ENCODE data around the gene ST8SIA5. TPM values are rescaled to one million over a fixed set of nuclear protein-coding genes. Genes with fewer than 3 reads are reported as not detected.
A peak's percentile ranks its signal among the peaks of the same experiment; 100 is the strongest.

ST8SIA5 gene
- total RNA-seq, 1 experiment from 2014 or later, result 0.48 TPM

DNA sequence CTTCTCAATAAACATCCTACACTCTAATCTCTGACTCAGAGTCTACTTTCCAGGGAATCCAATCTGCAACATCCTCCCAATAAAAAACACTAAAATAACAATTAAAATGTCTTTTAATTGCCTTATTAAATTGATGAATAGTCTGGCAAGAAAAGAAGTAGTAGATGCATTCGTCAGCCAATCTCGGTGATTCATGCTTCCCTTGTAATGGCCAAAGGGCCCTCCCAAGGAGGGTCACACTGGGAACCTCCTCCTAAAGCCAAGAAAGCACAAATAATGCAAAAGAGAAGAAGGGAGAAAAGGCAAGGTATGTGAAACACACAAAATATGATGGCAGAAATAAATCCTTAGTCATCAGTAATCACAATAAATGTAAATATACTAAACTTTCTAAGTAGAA lies 16.8 kb downstream of the ST8SIA5 start:
- no peak for DNase-seq (ENCODE audit: low spot score)

DNA sequence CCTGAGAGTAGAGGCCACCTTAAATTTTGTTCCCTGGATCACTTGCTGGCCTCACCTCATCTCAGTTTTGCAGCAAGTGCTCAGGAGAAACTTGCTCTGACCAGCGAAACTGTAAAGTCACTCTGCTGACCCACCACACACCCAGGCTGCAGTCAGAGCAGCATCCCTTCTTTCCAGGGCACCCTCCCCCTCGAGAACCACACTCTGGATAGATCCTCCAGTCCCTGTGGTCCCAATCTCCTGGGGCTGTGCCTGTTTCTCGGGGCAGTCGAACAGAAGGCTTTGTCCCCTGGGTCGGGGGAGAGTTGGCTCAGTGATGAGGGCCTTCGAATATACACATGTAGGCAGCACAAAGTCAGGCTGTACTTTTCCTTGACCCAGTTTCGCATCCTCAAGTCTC lies 18.4 kb downstream of the ST8SIA5 start:
- DNase-seq (ENCODE audit: low spot score), result no peak

DNA sequence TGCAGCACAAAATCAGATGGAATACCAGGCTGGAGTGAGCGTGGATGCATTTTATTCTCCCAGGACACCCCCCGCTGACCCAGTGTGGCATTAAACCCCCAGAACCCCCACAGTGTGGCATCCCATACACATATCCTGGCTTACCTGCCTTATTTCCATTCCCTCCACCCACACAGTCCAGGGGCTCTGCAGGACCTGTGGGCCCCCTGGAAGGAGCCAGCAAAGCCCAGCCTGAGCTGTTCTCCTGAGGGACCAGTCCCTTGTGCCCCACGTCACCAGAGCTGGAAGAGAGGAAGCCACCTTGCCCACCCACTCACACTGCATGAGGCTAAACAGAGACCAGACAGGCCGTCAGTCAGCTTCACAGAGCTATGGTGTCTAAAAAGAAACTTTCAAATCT lies 20.1 kb downstream of the ST8SIA5 start:
- no peak for DNase-seq (ENCODE audit: low spot score)

DNA sequence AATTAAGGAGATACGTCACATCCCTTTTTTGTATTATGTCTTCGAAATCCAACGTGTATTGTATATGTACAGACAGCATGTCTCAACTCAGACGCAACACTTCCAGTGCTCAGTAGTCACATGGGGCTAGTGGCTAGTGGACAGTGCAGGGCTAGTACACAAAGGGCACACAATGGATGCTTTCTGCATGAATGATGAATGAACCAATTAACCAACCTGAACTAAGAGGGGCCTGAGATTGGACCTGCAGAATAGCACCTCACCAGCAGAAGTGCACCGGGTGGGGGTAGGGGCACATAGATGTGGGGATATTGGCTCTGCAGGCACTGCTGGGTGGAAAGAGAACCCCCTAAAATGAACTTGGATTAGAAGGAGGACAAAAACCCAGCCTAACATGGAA lies 20.7 kb downstream of the ST8SIA5 start:
- DNase-seq (ENCODE audit: low spot score), result no peak

DNA sequence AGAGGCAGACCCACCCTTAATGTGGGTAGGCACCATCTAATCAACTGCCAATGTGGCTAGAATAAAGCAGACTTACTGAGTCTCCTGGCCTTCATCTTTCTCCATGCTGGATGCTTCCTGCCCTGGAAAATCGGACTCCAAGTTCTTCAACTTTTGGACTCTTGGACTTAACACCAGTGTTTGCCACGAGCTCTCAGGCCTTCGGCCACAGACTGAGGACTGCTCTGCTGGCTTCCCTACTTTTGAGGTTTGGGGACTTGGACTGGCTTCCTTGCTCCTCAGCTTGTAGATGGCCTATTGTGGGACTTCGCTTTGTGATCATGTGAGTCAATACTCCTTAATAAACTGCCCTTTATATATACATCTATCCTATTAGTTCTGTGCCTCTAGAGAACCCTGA lies 21.9 kb downstream of the ST8SIA5 start:
- no peak for DNase-seq (ENCODE audit: low spot score)

DNA sequence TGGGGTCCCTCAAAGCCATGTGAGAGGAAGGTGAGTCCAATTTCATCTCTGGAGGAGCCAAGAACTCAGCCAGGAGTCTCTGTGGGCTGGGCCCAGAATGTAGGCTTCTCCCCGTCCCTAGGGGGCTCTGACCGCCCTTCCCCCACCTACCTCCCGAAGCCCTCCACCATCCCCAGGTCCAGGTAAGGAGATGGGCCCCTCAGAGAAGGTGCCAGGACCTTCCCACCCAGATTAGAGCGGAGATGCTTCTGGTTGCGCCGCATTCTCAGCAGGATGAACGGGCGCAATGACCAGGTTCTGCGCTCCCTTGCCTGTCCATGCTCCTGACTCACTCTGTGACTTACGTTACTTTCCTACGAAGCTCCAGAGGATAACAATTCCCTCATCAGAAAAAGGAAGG lies 23.0 kb downstream of the ST8SIA5 start:
- DNase-seq (ENCODE audit: low spot score), result no peak

DNA sequence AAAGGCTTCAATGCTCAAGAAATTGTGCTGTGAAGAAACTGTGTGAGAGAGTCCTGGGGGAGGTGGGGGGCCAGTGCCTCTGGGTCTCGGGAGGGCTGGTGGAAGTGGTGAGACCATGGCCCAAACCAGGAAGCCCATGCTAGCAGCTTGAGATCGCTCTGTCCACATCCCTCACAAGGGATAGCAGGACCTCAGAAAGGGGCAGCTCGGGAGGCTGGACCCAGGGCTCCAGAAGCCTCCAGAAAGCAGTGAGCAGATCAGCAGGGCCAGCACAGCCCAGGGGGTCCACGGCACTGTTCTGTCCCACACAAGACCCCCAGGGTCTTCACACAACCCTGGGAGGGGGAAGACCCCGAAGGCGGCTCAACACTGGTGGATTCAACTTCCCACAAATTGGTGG lies 24.1 kb downstream of the ST8SIA5 start:
- DNase-seq (ENCODE audit: low spot score), result no peak

DNA sequence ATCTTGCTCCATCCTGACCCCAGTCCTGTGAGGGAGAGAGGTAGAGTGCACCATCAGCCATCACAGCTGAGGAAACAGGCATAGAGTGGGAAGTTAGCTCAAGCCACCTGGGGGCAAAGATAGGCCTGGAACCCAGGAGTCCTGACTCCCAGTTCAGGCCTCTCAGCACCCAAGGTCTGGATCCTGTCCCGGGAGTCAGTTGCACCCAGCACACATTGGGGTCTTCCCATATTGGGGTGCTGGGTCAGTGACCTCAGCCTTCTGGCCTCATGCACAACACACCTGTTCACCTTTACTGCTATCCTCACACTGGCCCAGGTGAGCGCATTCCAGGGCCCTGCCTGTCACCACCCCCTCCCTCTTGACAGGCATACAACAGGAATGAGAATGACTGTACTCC lies 24.7 kb downstream of the ST8SIA5 start:
- DNase-seq (ENCODE audit: low spot score), result no peak

DNA sequence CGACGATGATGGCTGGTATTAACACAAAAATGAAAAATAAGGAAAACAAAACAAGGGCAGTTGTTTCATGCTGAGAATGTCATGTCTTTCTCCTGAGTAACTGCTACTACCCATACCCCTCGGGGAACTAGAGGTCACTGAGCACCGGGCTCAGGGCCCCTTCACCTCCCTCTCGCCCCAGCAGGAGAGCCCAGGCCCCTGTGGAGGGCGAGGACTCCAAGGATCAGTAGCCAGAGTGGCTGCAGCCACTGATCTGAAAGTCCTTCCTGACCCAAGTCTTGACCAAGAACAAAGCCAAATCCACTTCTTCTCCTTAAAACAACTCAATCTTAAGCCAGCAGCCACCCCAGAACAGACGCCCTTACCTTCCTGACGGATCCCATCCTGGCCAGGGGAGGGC lies 25.5 kb downstream of the ST8SIA5 start:
- DNase-seq (ENCODE audit: low spot score), result no peak

DNA sequence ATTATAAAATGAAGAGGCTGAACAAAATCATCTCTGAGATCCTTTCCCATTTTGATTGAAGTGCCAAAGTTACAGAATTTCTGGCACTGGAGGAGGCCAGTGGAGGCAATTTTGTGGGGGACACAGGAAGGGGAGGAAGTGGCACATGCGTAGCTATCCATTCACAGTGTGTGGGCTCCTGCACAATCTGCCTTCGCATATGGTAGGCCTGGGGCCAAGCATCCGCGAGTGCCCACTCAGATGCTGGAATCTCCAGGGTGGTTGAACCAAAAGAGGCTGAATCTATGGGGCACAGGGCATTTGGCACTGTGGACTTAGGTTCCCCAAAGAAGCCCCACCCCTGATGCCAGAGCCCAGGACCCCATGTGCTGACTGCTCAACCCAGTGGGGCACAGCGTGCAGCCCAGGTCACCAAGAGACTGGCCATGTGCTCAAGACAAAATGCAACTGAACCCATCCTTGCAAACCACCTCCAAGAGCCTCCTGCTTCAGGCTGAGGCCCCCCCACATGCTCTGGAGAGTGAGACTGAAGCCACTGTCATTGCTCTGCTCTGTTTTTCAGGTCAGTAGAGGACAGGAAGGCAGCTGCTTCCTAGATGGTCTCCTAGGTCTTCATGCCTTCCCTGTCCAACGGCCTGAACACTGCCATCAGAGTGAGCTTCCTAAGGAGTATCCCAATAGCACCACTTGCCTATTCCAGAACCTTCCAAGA lies 28.5 kb downstream of the ST8SIA5 start:
- no peak for DNase-seq (ENCODE audit: low spot score)

DNA sequence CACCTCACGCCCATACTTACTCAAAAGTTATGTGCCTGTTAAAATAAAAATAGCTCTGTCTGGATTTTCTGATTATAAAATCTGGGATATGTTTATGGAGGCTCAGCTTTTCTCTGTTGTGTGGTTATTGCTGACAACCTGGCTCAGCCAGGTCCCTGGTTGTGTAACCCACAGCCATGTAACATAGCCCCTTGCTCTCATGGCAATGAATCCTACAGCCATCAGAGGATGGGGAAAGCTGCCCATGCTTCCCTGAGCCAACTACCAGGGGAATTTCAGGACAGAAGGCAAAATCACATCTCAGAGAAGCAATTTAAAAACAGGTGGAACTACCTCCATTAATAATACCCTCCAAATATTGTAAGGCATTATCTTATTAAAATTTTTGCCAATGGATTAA lies 29.7 kb downstream of the ST8SIA5 start:
- no peak for DNase-seq (ENCODE audit: low spot score)

DNA sequence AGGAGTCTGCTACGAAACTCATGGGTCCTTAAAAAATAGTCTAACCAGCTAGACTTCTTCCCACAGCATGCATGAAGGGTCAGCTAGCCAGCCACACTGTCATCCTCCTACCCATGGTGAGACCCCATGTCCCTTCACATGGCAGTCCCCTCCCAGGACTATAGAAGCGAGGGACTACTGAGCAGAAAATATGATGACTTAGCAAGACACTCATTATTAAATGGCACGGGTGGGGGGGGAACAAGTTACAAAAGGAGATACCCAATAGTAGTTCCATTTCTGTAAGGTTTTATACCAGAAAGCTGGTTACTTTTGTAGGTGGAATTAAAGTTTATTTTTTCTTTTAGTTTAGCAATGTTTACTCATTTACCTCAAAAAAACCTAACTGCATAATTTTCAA lies 31.5 kb downstream of the ST8SIA5 start:
- no peak for DNase-seq (ENCODE audit: low spot score)

DNA sequence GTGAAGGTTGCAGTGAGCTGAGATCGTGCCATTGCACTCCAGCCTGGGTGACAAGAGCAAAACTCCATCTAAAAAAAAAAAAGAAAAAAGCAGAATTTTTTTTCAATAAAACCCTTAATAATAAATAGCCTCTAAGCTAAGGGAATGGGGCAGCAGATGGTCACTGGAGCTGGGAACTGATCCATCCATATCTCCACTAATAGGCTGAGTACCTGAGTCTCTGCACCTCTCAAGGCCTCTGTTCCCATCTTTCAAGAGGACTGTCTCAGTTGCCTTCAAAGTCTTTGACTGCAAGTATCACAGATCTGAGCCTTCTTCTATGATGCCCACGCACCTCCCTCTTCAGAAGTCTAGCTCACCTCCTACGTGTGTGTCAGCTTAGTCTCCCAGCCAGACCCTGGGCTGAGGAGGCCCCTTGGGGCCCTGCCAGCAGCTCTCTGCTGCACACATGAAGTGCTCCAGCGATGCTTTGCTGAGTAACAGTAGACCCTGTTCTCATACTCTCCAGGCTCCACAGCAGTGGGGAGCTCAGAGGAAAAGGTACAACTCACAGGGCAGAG lies 32.9 kb downstream of the ST8SIA5 start:
- no peak for DNase-seq (ENCODE audit: low spot score)

DNA sequence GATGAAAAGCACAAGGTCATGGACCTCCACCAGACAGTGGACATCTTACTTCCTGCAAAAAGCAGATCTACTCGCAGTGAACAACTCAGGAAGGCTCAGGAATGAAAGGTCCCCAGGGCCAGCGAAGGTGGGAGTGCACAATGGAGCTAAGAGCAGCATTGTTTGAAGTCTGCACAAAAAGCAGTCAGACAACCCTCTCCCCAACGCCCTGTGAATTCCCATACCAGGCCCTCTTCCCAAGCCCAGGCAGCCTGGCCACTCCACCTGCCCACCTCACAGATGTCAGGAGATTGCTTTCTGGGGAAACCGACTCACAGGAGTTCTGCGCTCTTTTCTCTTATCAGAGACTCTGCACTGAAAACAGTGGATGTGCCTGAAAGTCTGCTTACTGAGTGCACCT lies 34.8 kb downstream of the ST8SIA5 start:
- DNase-seq (ENCODE audit: low spot score), result no peak

DNA sequence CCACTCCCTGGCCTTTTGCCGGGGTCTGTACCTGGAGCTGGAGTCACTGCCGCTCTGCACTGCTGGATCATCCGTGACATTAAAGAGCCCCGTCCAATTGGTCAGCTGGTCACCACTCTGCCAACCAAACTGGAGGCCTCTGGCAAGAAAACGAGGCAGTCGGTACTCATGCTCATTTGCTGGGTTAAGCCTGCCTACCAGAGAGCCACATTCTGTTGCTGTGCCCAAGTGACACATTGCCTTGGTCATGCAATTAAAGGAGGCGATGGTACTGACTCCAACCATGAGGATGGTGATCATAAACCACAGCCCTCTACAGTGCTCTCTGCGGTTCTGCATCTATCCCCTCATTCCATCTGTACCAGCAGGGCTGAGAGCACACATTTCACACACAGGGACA lies 35.5 kb downstream of the ST8SIA5 start:
- DNase-seq (ENCODE audit: low spot score), result no peak

DNA sequence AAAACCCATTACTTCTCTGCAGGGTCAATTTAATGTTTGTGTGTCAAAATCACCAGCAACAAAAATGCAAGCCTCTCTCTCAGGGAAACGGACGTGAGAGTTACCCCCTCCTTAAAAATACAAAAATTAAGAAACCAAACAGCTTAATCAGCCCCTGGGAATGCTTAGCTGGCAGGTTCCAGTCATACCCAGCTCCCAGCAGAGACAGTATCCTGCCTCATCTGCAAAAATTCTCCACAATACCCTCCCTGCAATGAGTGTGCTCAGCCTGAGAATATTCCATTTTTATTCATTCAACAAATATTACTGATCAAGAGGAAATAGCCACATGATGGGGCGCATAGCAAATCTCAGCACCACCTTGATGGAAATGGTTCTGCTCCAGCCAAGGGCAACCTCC lies 36.3 kb downstream of the ST8SIA5 start:
- no peak for DNase-seq (ENCODE audit: low spot score)

DNA sequence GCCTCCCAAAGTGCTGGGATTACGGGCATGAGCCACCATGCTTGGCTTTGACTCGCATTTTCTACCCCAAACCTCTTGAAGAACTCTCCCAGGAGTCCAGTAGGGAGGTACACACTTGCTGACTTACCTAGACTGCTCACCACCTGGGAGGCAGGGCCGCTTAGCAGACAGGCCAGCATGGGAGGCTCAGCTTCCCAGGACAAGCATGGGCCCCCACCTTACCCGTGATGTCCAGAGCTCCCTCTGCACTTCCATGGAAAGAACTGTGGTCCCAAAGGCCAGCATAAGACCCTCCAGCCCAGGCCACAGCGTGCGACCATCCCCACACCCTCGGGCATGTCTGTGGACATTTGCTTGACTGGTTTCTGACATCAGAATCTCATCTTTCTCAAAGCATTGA lies 36.8 kb downstream of the ST8SIA5 start:
- no peak for DNase-seq (ENCODE audit: low spot score)

DNA sequence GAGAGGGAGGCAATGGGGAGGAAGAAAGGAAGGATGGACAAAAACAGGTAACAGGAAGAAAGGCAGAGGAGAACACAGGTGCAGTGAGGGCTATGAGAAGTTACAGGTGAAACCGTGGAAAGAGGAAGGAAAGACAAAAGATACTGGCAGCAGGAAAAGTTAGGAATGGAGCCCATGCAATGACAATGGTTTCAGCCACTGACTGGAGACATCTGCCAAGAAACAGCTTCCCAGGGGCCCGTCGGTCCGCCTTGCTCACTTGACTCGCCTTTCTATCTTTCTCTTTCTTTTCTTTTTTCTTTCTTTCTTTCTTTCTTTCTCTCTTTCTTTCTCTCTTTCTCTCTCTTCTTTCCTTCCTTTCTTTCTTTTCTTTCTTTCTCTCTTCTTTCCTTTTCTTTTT lies 37.5 kb downstream of the ST8SIA5 start:
- no peak for DNase-seq (ENCODE audit: low spot score)

DNA sequence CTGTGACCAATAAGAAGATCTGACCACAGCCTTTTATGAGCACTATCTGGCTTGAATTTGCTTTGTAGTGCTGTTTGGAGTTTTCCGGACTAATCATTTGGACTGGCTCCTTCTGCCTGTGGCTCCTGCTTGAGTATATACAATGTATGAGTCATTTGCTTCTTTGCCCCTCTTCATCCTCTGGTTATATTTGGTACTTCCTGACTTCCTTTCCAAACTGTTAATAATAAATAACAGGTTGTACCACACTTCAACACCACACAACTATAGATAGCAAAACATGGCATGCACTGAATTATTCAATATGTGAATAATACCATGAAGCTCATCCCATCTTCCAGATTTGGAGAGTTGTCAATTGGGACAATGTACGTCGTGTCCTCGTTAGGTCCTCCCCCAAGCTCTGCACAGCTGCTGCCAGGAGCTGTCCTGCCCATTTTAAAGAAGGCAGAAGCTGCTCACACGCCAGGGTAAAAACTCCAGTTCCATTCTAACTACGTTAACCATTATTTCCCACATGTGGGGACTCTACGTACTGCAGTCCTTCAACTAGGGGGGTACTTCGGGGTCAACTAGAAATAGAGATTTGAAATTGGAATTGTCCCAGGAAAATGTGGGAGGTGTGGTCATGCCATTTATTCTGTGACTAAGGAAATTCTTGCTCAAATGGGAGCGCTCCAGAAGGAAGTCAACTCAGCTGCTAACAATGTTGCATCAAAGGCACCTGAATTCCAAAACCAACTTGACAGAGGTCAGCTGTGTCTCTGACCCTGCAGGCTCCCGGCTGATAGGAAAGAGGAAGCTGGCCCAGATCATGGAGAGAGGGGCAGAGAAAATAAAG lies 38.1 kb downstream of the ST8SIA5 start:
- peak; percentile 86 for DNase-seq (ENCODE audit: low spot score)

DNA sequence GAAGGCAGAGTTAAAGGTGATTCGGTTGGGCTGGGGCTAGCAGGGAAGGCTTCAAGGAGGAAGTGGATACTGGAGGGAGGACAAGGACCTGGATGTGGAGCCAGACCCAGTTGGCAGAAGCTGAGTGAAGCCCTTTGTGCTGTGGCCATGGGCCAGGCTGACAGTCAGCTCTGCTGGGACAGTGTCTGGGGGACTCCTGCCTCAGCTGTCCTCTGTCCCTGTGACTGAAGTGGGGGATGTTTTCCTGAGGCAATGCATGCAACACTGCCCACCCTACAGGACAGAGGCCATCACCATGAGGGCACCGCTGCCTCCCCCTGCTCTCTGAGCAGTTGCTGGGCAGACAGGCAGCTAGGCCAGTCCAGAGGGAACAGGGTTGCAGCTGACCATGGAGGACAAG lies 40.0 kb downstream of the ST8SIA5 start:
- DNase-seq (ENCODE audit: low spot score), result no peak

DNA sequence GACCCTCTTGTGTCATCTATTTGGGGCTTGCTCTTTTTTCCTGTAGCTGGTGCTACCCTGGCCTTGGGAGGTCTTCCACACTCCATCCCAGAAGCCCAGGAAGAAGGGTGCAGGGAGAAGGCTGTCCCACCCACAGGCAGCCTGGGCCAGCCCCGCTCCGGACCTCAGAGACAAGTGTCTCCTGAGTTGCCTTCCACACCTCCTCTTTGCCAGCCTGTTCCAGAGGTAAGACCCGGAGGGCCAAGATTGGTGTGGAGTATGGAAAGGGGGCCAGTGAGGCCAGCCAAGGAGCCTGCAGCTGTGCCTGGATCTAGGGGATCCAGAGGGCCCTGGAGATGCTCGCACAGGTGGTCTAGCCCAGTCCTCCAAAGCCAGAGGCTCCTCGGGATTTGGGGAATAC lies 40.5 kb downstream of the ST8SIA5 start:
- no peak for DNase-seq (ENCODE audit: low spot score)

DNA sequence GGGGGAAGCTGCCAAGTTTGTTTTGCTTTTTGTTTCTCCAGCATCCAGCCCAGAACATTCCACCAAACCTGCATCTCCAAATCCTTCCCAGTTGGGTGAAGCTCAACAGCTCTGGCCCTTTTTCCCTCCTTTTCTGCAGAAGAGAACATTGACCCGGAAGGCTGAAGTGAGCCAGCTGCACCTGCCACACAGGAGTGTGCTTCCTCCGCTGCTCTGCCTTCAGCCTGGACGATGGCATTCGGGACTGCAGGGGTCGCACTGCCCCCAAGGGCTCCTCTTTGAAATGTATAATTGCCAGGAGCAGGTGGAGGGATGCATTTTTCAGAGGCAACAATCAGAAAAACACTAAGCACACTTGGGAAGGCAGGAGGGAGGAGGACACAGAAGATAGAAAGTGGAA lies 41.8 kb downstream of the ST8SIA5 start:
- no peak for DNase-seq (ENCODE audit: low spot score)

DNA sequence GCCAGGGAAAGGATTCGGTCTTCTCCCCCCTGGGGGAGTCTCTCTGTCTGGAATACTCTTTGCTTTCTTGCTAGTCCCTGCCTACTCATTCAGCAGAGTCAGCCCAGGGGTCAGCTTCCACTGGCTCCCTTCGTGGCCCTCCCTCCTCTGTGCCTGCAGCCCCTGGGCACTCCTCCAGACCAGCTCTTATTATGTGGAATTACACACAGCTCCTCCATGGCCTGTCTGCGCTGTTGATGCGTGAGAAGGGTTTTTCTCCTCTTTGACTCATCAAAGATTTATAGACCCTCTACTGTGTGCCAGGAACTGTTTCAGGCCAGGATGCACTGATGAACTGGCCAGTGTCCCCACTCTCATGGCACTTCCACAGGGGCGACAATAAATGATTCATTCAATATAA lies 44.4 kb downstream of the ST8SIA5 start:
- peak; percentile 80 for DNase-seq (ENCODE audit: low spot score)

All from H4 (cell line).